GM18517 (cell line): ENCODE results near the gene GSN.

ENCODE experiments used
- ATAC-seq: cut with Tn5 transposase; IDR thresholded peaks from one replicate; pipeline ENCODE4 v1.9.1; 2021; ENCODE audit warnings: mild to moderate bottlenecking, moderate library complexity; ENCODE audit not compliant: unreplicated experiment

The GSN gene

GRCh38 chr9:121301881-121302286 is 33.9 kb downstream of the GSN start:
- ATAC-seq: no peak

- no peak for ATAC-seq
Measured at GRCh38 chr9:121302341-121302740, 34.4 kb downstream of the GSN start.

- no peak for ATAC-seq
Measured at GRCh38 chr9:121302786-121303185, 34.8 kb downstream of the GSN start.

- no peak for ATAC-seq
Measured at GRCh38 chr9:121303456-121304451, 35.8 kb downstream of the GSN start.

- ATAC-seq: no peak
Measured at GRCh38 chr9:121304707-121305106, 36.7 kb downstream of the GSN start.

GRCh38 chr9:121305269-121305994 is 37.5 kb downstream of the GSN start:
- no peak for ATAC-seq

- no peak for ATAC-seq
Measured at GRCh38 chr9:121307976-121308375, 40.0 kb downstream of the GSN start.

- ATAC-seq: no peak
Measured at GRCh38 chr9:121308765-121309164, 40.8 kb downstream of the GSN start.

- ATAC-seq: no peak
Measured at GRCh38 chr9:121309171-121309570, 41.2 kb downstream of the GSN start.

- ATAC-seq: no peak
Measured at GRCh38 chr9:121309833-121310425, 42.0 kb downstream of the GSN start.

- ATAC-seq: no peak
Measured at GRCh38 chr9:121310571-121310970, 42.6 kb downstream of the GSN start.

- ATAC-seq: no peak
Measured at GRCh38 chr9:121312169-121312568, 44.2 kb downstream of the GSN start.

GRCh38 chr9:121313458-121314152 is 45.6 kb downstream of the GSN start:
- ATAC-seq: no peak

GRCh38 chr9:121316378-121316777 is 48.4 kb downstream of the GSN start:
- ATAC-seq: no peak

GRCh38 chr9:121316852-121317373 is 49.0 kb downstream of the GSN start:
- ATAC-seq: no peak

GRCh38 chr9:121317737-121318630 is 50.0 kb downstream of the GSN start:
- no peak for ATAC-seq

GRCh38 chr9:121318631-121319382 is 50.8 kb downstream of the GSN start:
- no peak for ATAC-seq

- ATAC-seq: no peak
Measured at GRCh38 chr9:121319383-121319780, 51.4 kb downstream of the GSN start.

GRCh38 chr9:121321016-121321503 is 53.1 kb downstream of the GSN start:
- ATAC-seq: no peak
